Kidney (tissue), 14 donors: ENCODE results near the gene ACTC1. TPM values are rescaled to one million over a fixed set of nuclear protein-coding genes. Genes with fewer than 3 reads are reported as not detected.

ENCODE experiments used
- DNase-seq, 5 donors: peaks; one replicate each; pipeline ENCODE4 v3.0.0-alpha.2; 2013 to 2020
- FAIRE-seq: peaks from 2 replicates; lab custom pipeline; 2012; peaks lifted over from hg19 to GRCh38; lab: Jason Lieb, UNC
- H3K27ac ChIP-seq, 2 donors: one replicate each; pipeline ENCODE4 v1.7.0; 2013; ENCODE audit warnings: low read depth in 2 of 2, low read length in 2 of 2, inconsistent platforms in 1 of 2
- H3K27me3 ChIP-seq: one replicate; pipeline ENCODE4 v1.7.1; 2013; ENCODE audit warnings: low read length, inconsistent platforms; ENCODE audit not compliant: control insufficient read depth, insufficient read depth
- H3K36me3 ChIP-seq, 3 donors: one replicate each; pipeline versions ENCODE4 v1.7.0 to v1.7.1; 2013; ENCODE audit warnings: low read length in 3 of 3, control low read depth in 1 of 3, inconsistent platforms in 1 of 3; ENCODE audit not compliant: insufficient read depth in 3 of 3, control insufficient read depth in 2 of 3
- H3K4me1 ChIP-seq, 3 donors: one replicate each; pipeline versions ENCODE4 v1.7.0 to v1.7.1; 2013; ENCODE audit warnings: low read length in 3 of 3, inconsistent platforms in 1 of 3, low read depth in 1 of 3; ENCODE audit not compliant: control insufficient read depth in 2 of 3, insufficient read depth in 2 of 3
- H3K4me3 ChIP-seq, 3 donors: one replicate each; pipeline versions ENCODE4 v1.7.0 to v1.8.1; 2013; ENCODE audit warnings: low read length in 3 of 3, control low read depth in 1 of 3, inconsistent platforms in 1 of 3
- H3K9ac ChIP-seq, 3 donors: one replicate each; pipeline versions ENCODE4 v1.7.0 to v1.7.1; 2013; ENCODE audit warnings: low read length in 3 of 3, control low read depth in 1 of 3, inconsistent platforms in 1 of 3
- H3K9me3 ChIP-seq, 3 donors: one replicate each; pipeline versions ENCODE4 v1.7.0 to v1.7.1; 2013; ENCODE audit warnings: low read length in 3 of 3, control low read depth in 1 of 3, inconsistent platforms in 1 of 3; ENCODE audit not compliant: control insufficient read depth in 2 of 3, insufficient read depth in 1 of 3
- CTCF ChIP-seq: IDR thresholded peaks from 3 replicates; pipeline ENCODE4 v1.5.1; 2012; ENCODE audit warnings: mild to moderate bottlenecking, moderate library complexity, borderline replicate concordance; ENCODE audit not compliant: insufficient read depth; ENCODE audit errors: extremely low read depth
- intact Hi-C: fragments of 100-400 bp; cut with DNase I; formaldehyde crosslinking; loops from one replicate; pipeline ENCODE4 v1.11.1; 2022
- polyA plus RNA-seq: library from polyadenylated mRNA; stranded (reverse); fragments of 350-450 nt; fragmentation: Illumina TruSeq; extraction: RNeasy Lipid Tissue Mini Kit (QIAGEN cat#74804); gene quantifications from one replicate; pipeline ENCODE4 v1.2.3, GENCODE V29; 2014; ENCODE audit warnings: low read depth, low replicate concordance; ENCODE audit not compliant: insufficient read depth
- total RNA-seq: library from RNA; stranded (reverse); fragmentation: NEBNext Ultra II Directional; extraction: Animal tissue kit (Norgen Biotek cat#: 25700); gene quantifications from one replicate; pipeline ENCODE4 v1.2.1, GENCODE V29; 2021
- donor health status: control.
- donor health status: control.
- donor health status: control.
- donor health status: control.
- donor health status: control.
- donor health status: DM: yes; HTN: yes; CAD: no.
- donor health status: Normal renal cell carcinoma (clear cell type).

ACTC1 gene
- total and polyA plus RNA-seq, 2 donors from 2014 or later = 7.4 to 25.0 TPM

GRCh38 chr15:34794590-34795206, 651 bp downstream of the ACTC1 start:
- Histone ChIP-seq H3K4me1 (peaks cover 0 to 2% (median 0%) of the 10 kb centered on the region in 3 donors), H3K27ac (no peak overlapping the region), H3K27me3 (peaks cover 6% of the 10 kb centered on the region), H3K9ac (no peak overlapping the region), H3K9me3 (no peaks in the 10 kb centered on the region), H3K4me3 (no peak overlapping the region), H3K36me3 (no peaks in the 10 kb centered on the region)
- FAIRE-seq = no peak
- no peak for TF ChIP-seq CTCF
- intact Hi-C loops = no loop called here
- no peak for DNase-seq

- Histone ChIP-seq H3K4me1 (no peaks in the 10 kb centered on the region), H3K36me3 (no peaks in the 10 kb centered on the region), H3K9me3 (no peaks in the 10 kb centered on the region), H3K9ac (no peak overlapping the region), H3K27ac (no peak overlapping the region), H3K27me3 (peaks cover 6% of the 10 kb centered on the region), H3K4me3 (no peak overlapping the region)
- TF ChIP-seq CTCF = no peak
- intact Hi-C loops = no loop called here
- DNase-seq (peak in 1 of 5 donors; percentile 15), FAIRE-seq (no peak)
These were observed 1.4 kb downstream of the ACTC1 start for GRCh38 chr15:34793901-34794300.

GRCh38 chr15:34793071-34793470, 2.3 kb downstream of the ACTC1 start:
- peaks cover 6% of the 10 kb centered on the region for H3K27me3 ChIP-seq
- no peak for TF ChIP-seq CTCF
- DNase-seq (no peak), FAIRE-seq (no peak)
- H3K4me1 ChIP-seq = no peaks in the 10 kb centered on the region
- H3K9ac ChIP-seq = no peak overlapping the region
- no peaks in the 10 kb centered on the region for H3K36me3 ChIP-seq
- H3K27ac ChIP-seq = no peak overlapping the region
- H3K9me3 ChIP-seq = no peaks in the 10 kb centered on the region
- intact Hi-C loops = no loop called here
- no peak overlapping the region for H3K4me3 ChIP-seq

GRCh38 chr15:34791701-34792100, 3.6 kb downstream of the ACTC1 start:
- Histone ChIP-seq H3K4me3 (no peak overlapping the region), H3K27ac (no peak overlapping the region), H3K36me3 (no peaks in the 10 kb centered on the region), H3K9ac (no peak overlapping the region), H3K4me1 (no peaks in the 10 kb centered on the region), H3K9me3 (no peaks in the 10 kb centered on the region), H3K27me3 (peaks cover 6% of the 10 kb centered on the region)
- FAIRE-seq = no peak
- DNase-seq = no peak
- intact Hi-C loops = no loop called here
- no peak for TF ChIP-seq CTCF
